NB4 (cell line): ENCODE data around the gene KPNB1.

ENCODE experiments used
- CTCF ChIP-seq: IDR thresholded peaks from one replicate; pipeline ENCODE4 v1.5.1; 2012; ENCODE audit warnings: low read depth, low read length
- MAX ChIP-seq: IDR thresholded peaks from 2 replicates; pipeline ENCODE4 v1.6.1; 2011; ENCODE audit warnings: low read depth, low read length
- MYC ChIP-seq: IDR thresholded peaks from 2 replicates; pipeline ENCODE4 v1.6.1; 2011; ENCODE audit warnings: low read depth, low read length
- POLR2A ChIP-seq: IDR thresholded peaks from 2 replicates; pipeline ENCODE4 v1.6.1; 2011; ENCODE audit warnings: mild to moderate bottlenecking; ENCODE audit not compliant: insufficient read length; ENCODE audit errors: extremely low read depth

GRCh38 chr17:47632991-47633390, 16.7 kb upstream of the KPNB1 start:
- TF ChIP-seq CTCF, result no peak
- no peak for TF ChIP-seq POLR2A
- no peak for TF ChIP-seq MAX
- TF ChIP-seq MYC, result no peak
